HCT116 (cell line): ENCODE data around the gene DTNB. TPM values are rescaled to one million over a fixed set of nuclear protein-coding genes. Genes with fewer than 3 reads are reported as not detected.

Source experiments
- ATAC-seq: fragments of 200-7000 bp; cut with Tn5 transposase; 2 replicates; pipeline ENCODE4 v1.9.1; 2020; ENCODE audit warnings: mild to moderate bottlenecking, moderate library complexity
- BruUV-seq: library from RNA; stranded (reverse); fragments of 400-500 nt; replicated peaks from 2 replicates; lab custom pipeline; 2021; lab: Mats Ljungman, UMichigan
- CTCF ChIA-PET: fragments of 300-600 bp; sonication (Branson Sonifier 250); formaldehyde crosslinking; loops from one replicate; lab custom pipeline; 2021; ENCODE audit warnings: antibody characterized with exemption; lab: Charles Lee
- POLR2A ChIA-PET: fragments of 300-600, 350-600 bp; sonication (Branson Sonifier 250); formaldehyde crosslinking; loops from one replicate; lab custom pipeline; 2021; ENCODE audit warnings: antibody characterized with exemption; lab: Charles Lee
- RAD21 ChIA-PET, 2 experiments: fragments of 300-600 bp; sonication (Branson Sonifier 250); formaldehyde crosslinking; loops; one replicate each; lab custom pipeline; 2023; ENCODE audit warnings: low total read pairs in 2 of 2; ENCODE audit not compliant: uncharacterized antibody in 2 of 2, unreplicated experiment in 2 of 2, low non-redundant PET in 1 of 2; lab: Charles Lee
- DNase-seq: peaks from one replicate; pipeline ENCODE4 v3.0.0-alpha.2; 2010; ENCODE audit warnings: low read depth, low spot score
- H2AFZ ChIP-seq: fragments of 200-600 bp; shearing (Covaris generic), sonication (generic); 2 replicates; pipeline ENCODE4 v1.6.1; 2017; ENCODE audit warnings: low read depth, mixed run types, mixed read lengths, antibody characterized with exemption, low read length; ENCODE audit not compliant: poor library complexity, severe bottlenecking
- H3K27ac ChIP-seq: 2 replicates; pipeline ENCODE4 v1.5.1; 2012; ENCODE audit warnings: low read depth, low read length
- H3K27me3 ChIP-seq: fragments of 200-600 bp; sonication (generic); 2 replicates; pipeline ENCODE4 v1.6.1; 2016; ENCODE audit warnings: mixed run types, low read length, mixed read lengths; ENCODE audit not compliant: insufficient read depth
- H3K36me3 ChIP-seq, 2 experiments: fragments of 200-500 bp in 1 of 2; fragments of 200-600 bp in 1 of 2; sonication (Bioruptor generic) in 1 of 2; sonication (generic) in 1 of 2; 2 replicates each; pipeline versions ENCODE4 v1.5.1 to v1.6.1; 2014 to 2016; ENCODE audit warnings: low read length in 2 of 2, inconsistent platforms in 1 of 2, mixed read lengths in 1 of 2, mixed run types in 1 of 2; ENCODE audit not compliant: insufficient read depth in 2 of 2, control insufficient read depth in 1 of 2
- H3K4me1 ChIP-seq, 2 experiments: fragments of 200-600 bp in 1 of 2; sonication (generic) in 1 of 2; 2 replicates each; pipeline versions ENCODE4 v1.5.1 to v1.6.1; 2012 to 2017; ENCODE audit warnings: low read length in 2 of 2, inconsistent platforms in 1 of 2, mild to moderate bottlenecking in 1 of 2, mixed read lengths in 1 of 2, mixed run types in 1 of 2, moderate library complexity in 1 of 2; ENCODE audit not compliant: insufficient read depth in 2 of 2, control insufficient read depth in 1 of 2
- H3K4me2 ChIP-seq: fragments of 200-600 bp; sonication (generic); 2 replicates; pipeline ENCODE4 v1.6.1; 2017; ENCODE audit warnings: mixed run types, low read length, mixed read lengths
- H3K4me3 ChIP-seq, 2 experiments: fragments of 200-600 bp in 1 of 2; sonication (generic) in 1 of 2; replicated peaks in 1 of 2; 2 replicates each; pipeline ENCODE4 v1.5.1; 2011 to 2016; ENCODE audit warnings: low read length in 2 of 2, control low read depth in 1 of 2, low read depth in 1 of 2, mild to moderate bottlenecking in 1 of 2, mixed read lengths in 1 of 2, mixed run types in 1 of 2
- H3K79me2 ChIP-seq: fragments of 200-600 bp; sonication (generic); 2 replicates; pipeline ENCODE4 v1.6.1; 2017; ENCODE audit warnings: mild to moderate bottlenecking, mixed run types, low read length, moderate library complexity, mixed read lengths; ENCODE audit not compliant: insufficient read depth
- H3K9ac ChIP-seq: fragments of 200-600 bp; sonication (generic); 2 replicates; pipeline ENCODE4 v1.6.1; 2016; ENCODE audit warnings: low read length, mixed read lengths
- H3K9me2 ChIP-seq: fragments of 200-600 bp; sonication (generic), shearing (Covaris generic); 2 replicates; pipeline ENCODE4 v1.6.1; 2017; ENCODE audit warnings: mixed run types, mild to moderate bottlenecking, moderate library complexity; ENCODE audit not compliant: insufficient read depth
- H3K9me3 ChIP-seq, 2 experiments: fragments of 200-500 bp in 1 of 2; fragments of 200-600 bp in 1 of 2; sonication (Bioruptor generic) in 1 of 2; sonication (generic) in 1 of 2; 2 replicates each; pipeline ENCODE4 v1.6.1; 2014 to 2017; ENCODE audit warnings: low read length in 2 of 2, mixed read lengths in 2 of 2, inconsistent platforms in 1 of 2, low read depth in 1 of 2, mild to moderate bottlenecking in 1 of 2, mixed run types in 1 of 2, moderate library complexity in 1 of 2; ENCODE audit not compliant: control insufficient read depth in 1 of 2, insufficient read depth in 1 of 2
- H4K20me1 ChIP-seq: fragments of 200-600 bp; sonication (generic), shearing (Covaris generic); 2 replicates; pipeline ENCODE4 v1.6.1; 2017; ENCODE audit warnings: mixed run types, mild to moderate bottlenecking, moderate library complexity; ENCODE audit not compliant: insufficient read depth
- ATF3 ChIP-seq: IDR thresholded peaks from 2 replicates; pipeline ENCODE4 v1.6.1; 2012
- CBX3 ChIP-seq: IDR thresholded peaks from 2 replicates; pipeline ENCODE4 v1.6.1; 2012; ENCODE audit warnings: low read depth
- CEBPB ChIP-seq: IDR thresholded peaks from 2 replicates; pipeline ENCODE4 v1.6.1; 2012; ENCODE audit warnings: low read depth
- EGR1 ChIP-seq: IDR thresholded peaks from 2 replicates; pipeline ENCODE4 v1.6.1; 2012; ENCODE audit warnings: low read depth
- ELF1 ChIP-seq: IDR thresholded peaks from 2 replicates; pipeline ENCODE4 v1.6.1; 2012; ENCODE audit warnings: low read depth, borderline replicate concordance
- EZH2phosphoT487 ChIP-seq: fragments of 200-600 bp; IDR thresholded peaks from 2 replicates; pipeline ENCODE4 v1.6.1; 2018; ENCODE audit warnings: antibody characterized with exemption, borderline replicate concordance
- FOSL1 ChIP-seq: IDR thresholded peaks from 2 replicates; pipeline ENCODE4 v1.6.1; 2012; ENCODE audit warnings: low read depth
- MAX ChIP-seq: IDR thresholded peaks from 2 replicates; pipeline ENCODE4 v1.6.1; 2012
- POLR2AphosphoS5 ChIP-seq: IDR thresholded peaks from 2 replicates; pipeline ENCODE4 v1.6.1; 2011; ENCODE audit warnings: mild to moderate bottlenecking, low read depth, low read length, moderate library complexity
- RAD21 ChIP-seq: IDR thresholded peaks from 2 replicates; pipeline ENCODE4 v1.6.1; 2012; ENCODE audit warnings: low read depth, mild to moderate bottlenecking
- REST ChIP-seq: IDR thresholded peaks from 2 replicates; pipeline ENCODE4 v1.6.1; 2012; ENCODE audit warnings: low read depth
- SP1 ChIP-seq: IDR thresholded peaks from 2 replicates; pipeline ENCODE4 v1.6.1; 2012; ENCODE audit warnings: low read depth
- SRF ChIP-seq: IDR thresholded peaks from 2 replicates; pipeline ENCODE4 v1.6.1; 2012; ENCODE audit warnings: low read depth
- TCF7L2 ChIP-seq: IDR thresholded peaks from 2 replicates; pipeline ENCODE4 v1.7.0; 2011; ENCODE audit warnings: borderline replicate concordance, inconsistent platforms; ENCODE audit not compliant: insufficient read depth, insufficient read length; ENCODE audit errors: extremely low read depth
- YY1 ChIP-seq: IDR thresholded peaks from 2 replicates; pipeline ENCODE4 v1.6.1; 2011; ENCODE audit warnings: low read length, low read depth, moderate library complexity, mild to moderate bottlenecking; ENCODE audit not compliant: insufficient replicate concordance; ENCODE audit errors: extremely low read depth
- ZBTB33 ChIP-seq: IDR thresholded peaks from 2 replicates; pipeline ENCODE4 v1.6.1; 2011; ENCODE audit warnings: mild to moderate bottlenecking, low read length, moderate library complexity; ENCODE audit not compliant: insufficient replicate concordance; ENCODE audit errors: extremely low read depth
- intact Hi-C: fragments of 100-400 bp; cut with micrococcal nuclease; formaldehyde crosslinking; loops from 2 replicates; pipeline ENCODE4 v1.10.0; 2022
- total RNA-seq: library from RNA; stranded (reverse); gene quantifications from one replicate; pipeline ENCODE4 v1.2.1, GENCODE V29; 2021; ENCODE audit not compliant: unreplicated experiment

The DTNB gene
- total RNA-seq, 1 experiment from 2014 or later, result 30.2 TPM

- H3K9ac ChIP-seq, result no peak overlapping the region
- H2AFZ ChIP-seq, result no peak overlapping the region
- H3K4me2 ChIP-seq, result no peak overlapping the region
- H3K27ac ChIP-seq, result no peak overlapping the region
- RAD21 ChIA-PET, result no interaction called here
- POLR2A ChIA-PET, result no interaction called here
- peaks cover 19% of the 10 kb centered on the region for H3K79me2 ChIP-seq
- CTCF ChIA-PET, result no interaction called here
- no peak overlapping the region for H3K4me3 ChIP-seq
- TF ChIP-seq CEBPB, result no peak
- no peak for TF ChIP-seq POLR2AphosphoS5
- no peak for TF ChIP-seq FOSL1
- no peak for TF ChIP-seq ATF3
- no peak for TF ChIP-seq SP1
- TF ChIP-seq MAX, result no peak
- H3K9me2 ChIP-seq, result no peaks in the 10 kb centered on the region
- no TSS peak for BruUV-seq
- intact Hi-C loops, result no loop called here
- ATAC-seq, result no peak
- no peaks in the 10 kb centered on the region for H3K9me3 ChIP-seq
- H4K20me1 ChIP-seq, result no peaks in the 10 kb centered on the region
- DNase-seq, result no peak
- H3K36me3 ChIP-seq, result no peaks in the 10 kb centered on the region
- H3K27me3 ChIP-seq, result no peaks in the 10 kb centered on the region
- no peaks in the 10 kb centered on the region for H3K4me1 ChIP-seq
Observed at GRCh38 chr2:25655316-25655715, 18.1 kb downstream of the DTNB start.

- H3K4me2 ChIP-seq, result no peak overlapping the region
- DNase-seq (no peak), ATAC-seq (no peak)
- no peaks in the 10 kb centered on the region for H4K20me1 ChIP-seq
- peaks cover 19% of the 10 kb centered on the region for H3K79me2 ChIP-seq
- no peak overlapping the region for H3K4me3 ChIP-seq
- no peaks in the 10 kb centered on the region for H3K9me2 ChIP-seq
- no peaks in the 10 kb centered on the region for H3K27me3 ChIP-seq
- no peaks in the 10 kb centered on the region for H3K4me1 ChIP-seq
- intact Hi-C loops, result no loop called here
- no peak overlapping the region for H3K27ac ChIP-seq
- no peaks in the 10 kb centered on the region for H3K9me3 ChIP-seq
- BruUV-seq, result no TSS peak
- RAD21 ChIA-PET, result no interaction called here
- POLR2A ChIA-PET, result no interaction called here
- no peak overlapping the region for H2AFZ ChIP-seq
- H3K9ac ChIP-seq, result no peak overlapping the region
- peaks cover 0 to 3% of the 10 kb centered on the region in 2 experiments; a peak in 1 of 4 replicates for H3K36me3 ChIP-seq
- CTCF ChIA-PET, result no interaction called here
- TF ChIP-seq FOSL1 (no peak), REST (no peak), SP1 (no peak), YY1 (no peak), CBX3 (no peak), SRF (no peak), ZBTB33 (no peak), TCF7L2 (no peak), POLR2AphosphoS5 (no peak), RAD21 (no peak), ELF1 (no peak), CEBPB (no peak), EZH2phosphoT487 (no peak), EGR1 (no peak)
Observed at GRCh38 chr2:25654801-25655200, 18.6 kb downstream of the DTNB start.
